CD8-positive, alpha-beta memory T cell (primary cell): Measurements from ENCODE around the gene PROK2. TPM values are rescaled to one million over a fixed set of nuclear protein-coding genes. Genes with fewer than 3 reads are reported as not detected.

Experiments used
- CTCF ChIA-PET: fragments of 350-600 bp; sonication (Branson Sonifier 250); formaldehyde crosslinking; loops from one replicate; lab custom pipeline; 2021; ENCODE audit warnings: antibody characterized with exemption; lab: Charles Lee
- POLR2A ChIA-PET: fragments of 350-600 bp; sonication (Branson Sonifier 250); formaldehyde crosslinking; loops from one replicate; lab custom pipeline; 2021; ENCODE audit warnings: antibody characterized with exemption; lab: Charles Lee
- DNase-seq, 5 donors: peaks; one replicate each; pipeline versions ENCODE4 v3.0.0 to v3.0.0-alpha.2; 2020 to 2022; ENCODE audit warnings: mixed read lengths in 1 of 5
- H3K27ac ChIP-seq: one replicate; pipeline ENCODE4 v1.7.0; 2013; ENCODE audit warnings: low read depth, mild to moderate bottlenecking, low read length, moderate library complexity
- H3K27me3 ChIP-seq: 2 replicates; pipeline ENCODE4 v1.7.0; 2013; ENCODE audit warnings: low read length, mild to moderate bottlenecking; ENCODE audit not compliant: insufficient read depth, poor library complexity, severe bottlenecking
- H3K36me3 ChIP-seq: 2 replicates; pipeline ENCODE4 v1.7.0; 2013; ENCODE audit warnings: mild to moderate bottlenecking, low read length, moderate library complexity; ENCODE audit not compliant: insufficient read depth
- H3K4me1 ChIP-seq: 2 replicates; pipeline ENCODE4 v1.7.0; 2013; ENCODE audit warnings: mild to moderate bottlenecking, low read length, moderate library complexity; ENCODE audit not compliant: insufficient read depth
- H3K4me3 ChIP-seq: 2 replicates; pipeline ENCODE4 v1.7.0; 2013; ENCODE audit warnings: mild to moderate bottlenecking, low read length
- H3K9me3 ChIP-seq: 2 replicates; pipeline ENCODE4 v1.7.0; 2013; ENCODE audit warnings: mild to moderate bottlenecking, low read length
- H3K27ac Mint-ChIP-seq, 8 donors: one replicate each; pipeline ENCODE4 v1.8.0; 2020 to 2021; ENCODE audit warnings: mixed read lengths in 8 of 8, mild to moderate bottlenecking in 6 of 8, inconsistent platforms in 3 of 8, moderate library complexity in 3 of 8
- H3K27me3 Mint-ChIP-seq, 2 donors: one replicate each; pipeline ENCODE4 v1.8.0; 2020 to 2021; ENCODE audit warnings: mixed read lengths in 2 of 2, mild to moderate bottlenecking in 1 of 2, moderate library complexity in 1 of 2
- H3K36me3 Mint-ChIP-seq, 3 donors: one replicate each; pipeline ENCODE4 v1.8.0; 2020 to 2021; ENCODE audit warnings: mixed read lengths in 3 of 3, inconsistent platforms in 1 of 3, mild to moderate bottlenecking in 1 of 3
- H3K4me1 Mint-ChIP-seq, 3 donors: one replicate each; pipeline ENCODE4 v1.8.0; 2020 to 2021; ENCODE audit warnings: mixed read lengths in 3 of 3, inconsistent platforms in 1 of 3, mild to moderate bottlenecking in 1 of 3
- H3K4me3 Mint-ChIP-seq, 7 donors: one replicate each; pipeline ENCODE4 v1.8.0; 2020 to 2021; ENCODE audit warnings: mixed read lengths in 7 of 7, mild to moderate bottlenecking in 6 of 7, moderate library complexity in 4 of 7, inconsistent platforms in 2 of 7
- H3K9me3 Mint-ChIP-seq, 5 donors: one replicate each; pipeline ENCODE4 v1.8.0; 2020 to 2022; ENCODE audit warnings: mixed read lengths in 5 of 5, mild to moderate bottlenecking in 3 of 5, moderate library complexity in 2 of 5, inconsistent platforms in 1 of 5
- polyA plus RNA-seq: library from polyadenylated mRNA; unstranded; fragments of 300-500 nt; fragmentation: Illumina TruSeq; gene quantifications from one replicate; pipeline ENCODE4 v1.2.3, GENCODE V29; 2021
- total RNA-seq, 2 experiments: library from RNA; stranded (reverse); gene quantifications; one replicate each; pipeline ENCODE4 v1.2.3, GENCODE V29; 2021

PROK2 gene
- total and polyA plus RNA-seq, 3 experiments from 2014 or later: 0.28 to 1.4 (median 0.33) TPM

- peaks cover 9 to 35% of the 10 kb centered on the region in 2 donors for H3K27me3 Mint-ChIP-seq
- CTCF ChIA-PET: no interaction called here
- H3K27me3 ChIP-seq: no peaks in the 10 kb centered on the region
- no peak overlapping the region for H3K27ac Mint-ChIP-seq
- no peak overlapping the region for H3K4me3 ChIP-seq
- DNase-seq: no peak
- no peak overlapping the region for H3K27ac ChIP-seq
- no peaks in the 10 kb centered on the region for H3K4me1 Mint-ChIP-seq
- H3K36me3 Mint-ChIP-seq: peaks cover 0 to 6% (median 0%) of the 10 kb centered on the region in 3 donors
- H3K4me3 Mint-ChIP-seq: no peak overlapping the region
- H3K36me3 ChIP-seq: no peaks in the 10 kb centered on the region
- H3K9me3 Mint-ChIP-seq: no peaks in the 10 kb centered on the region
- no peaks in the 10 kb centered on the region for H3K4me1 ChIP-seq
- no peaks in the 10 kb centered on the region for H3K9me3 ChIP-seq
- POLR2A ChIA-PET: no interaction called here
Measured at GRCh38 chr3:71771884-71772283, 13.1 kb downstream of the PROK2 start.

GRCh38 chr3:71771126-71771525 lies 13.8 kb downstream of the PROK2 start:
- H3K4me1 ChIP-seq: no peaks in the 10 kb centered on the region
- H3K36me3 Mint-ChIP-seq: peaks cover 0 to 6% (median 0%) of the 10 kb centered on the region in 3 donors
- H3K27ac ChIP-seq: no peak overlapping the region
- H3K4me1 Mint-ChIP-seq: no peaks in the 10 kb centered on the region
- H3K27me3 Mint-ChIP-seq: peaks cover 5 to 29% of the 10 kb centered on the region in 2 donors
- no peaks in the 10 kb centered on the region for H3K27me3 ChIP-seq
- CTCF ChIA-PET: no interaction called here
- H3K4me3 Mint-ChIP-seq: no peak overlapping the region
- H3K9me3 Mint-ChIP-seq: no peaks in the 10 kb centered on the region
- no peak overlapping the region for H3K27ac Mint-ChIP-seq
- H3K4me3 ChIP-seq: no peak overlapping the region
- no peak for DNase-seq
- no peaks in the 10 kb centered on the region for H3K36me3 ChIP-seq
- POLR2A ChIA-PET: interaction anchor here (0.5 kb wide), 1 partner anchor 16 kb away, joined by 4 read pairs; no protein-coding TSS in a partner anchor
- no peaks in the 10 kb centered on the region for H3K9me3 ChIP-seq

- H3K27ac Mint-ChIP-seq: no peak overlapping the region
- POLR2A ChIA-PET: no interaction called here
- H3K27me3 ChIP-seq: no peaks in the 10 kb centered on the region
Measured at GRCh38 chr3:71763426-71763825, 21.5 kb downstream of the PROK2 start.

DNA sequence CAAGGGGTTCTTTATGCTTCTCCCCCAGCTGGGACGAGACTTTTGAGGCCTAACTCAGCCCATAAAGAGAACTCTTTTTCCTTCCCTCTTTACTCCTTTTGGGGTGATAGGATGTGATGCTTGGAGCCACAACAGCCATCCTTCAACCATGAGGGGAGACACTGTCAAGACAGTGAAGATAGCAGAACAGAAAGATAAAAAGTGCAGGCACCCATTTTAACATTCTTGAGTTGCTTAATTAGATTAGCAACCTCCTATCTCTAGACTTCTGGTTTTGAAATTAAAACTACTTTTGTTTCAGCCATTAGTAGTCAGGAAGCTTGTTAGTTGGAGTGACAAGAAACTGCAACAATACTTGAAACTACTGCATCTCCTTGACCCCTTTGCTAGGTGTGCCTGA lies 24.8 kb downstream of the PROK2 start:
- Histone ChIP-seq H3K27ac (no peak overlapping the region), H3K4me1 (no peaks in the 10 kb centered on the region), H3K4me3 (no peak overlapping the region), H3K9me3 (no peaks in the 10 kb centered on the region), H3K36me3 (no peaks in the 10 kb centered on the region), H3K27me3 (peaks cover 2% of the 10 kb centered on the region)
- ChIA-PET CTCF (interaction anchor here (1.6 kb wide), 1 partner anchor 10 kb away, joined by 4 read pairs; no protein-coding TSS in a partner anchor), POLR2A (no interaction called here)
- peaks cover 2 to 4% (median 3%) of the 10 kb centered on the region in 3 donors for H3K4me1 Mint-ChIP-seq
- H3K27me3 Mint-ChIP-seq: peaks cover 11 to 33% of the 10 kb centered on the region in 2 donors
- no peak overlapping the region for H3K27ac Mint-ChIP-seq
- no peaks in the 10 kb centered on the region for H3K36me3 Mint-ChIP-seq
- DNase-seq: no peak
- H3K4me3 Mint-ChIP-seq: no peak overlapping the region
- H3K9me3 Mint-ChIP-seq: no peaks in the 10 kb centered on the region

More at GRCh38 chr3:71763426-71763825, 21.5 kb downstream of the PROK2 start:
- H3K27me3 Mint-ChIP-seq: peaks cover 13 to 22% of the 10 kb centered on the region in 2 donors
- CTCF ChIA-PET: interaction anchor here (0.9 kb wide), 1 partner anchor 96 kb away, joined by 3 read pairs; no protein-coding TSS in a partner anchor
- H3K4me3 Mint-ChIP-seq: no peak overlapping the region
- Histone ChIP-seq H3K4me1 (no peaks in the 10 kb centered on the region), H3K27ac (no peak overlapping the region), H3K9me3 (no peaks in the 10 kb centered on the region), H3K4me3 (no peak overlapping the region), H3K36me3 (no peaks in the 10 kb centered on the region)
- no peaks in the 10 kb centered on the region for H3K4me1 Mint-ChIP-seq
- no peak for DNase-seq
- no peaks in the 10 kb centered on the region for H3K9me3 Mint-ChIP-seq
- peaks cover 0 to 1% (median 0%) of the 10 kb centered on the region in 3 donors for H3K36me3 Mint-ChIP-seq

DNA sequence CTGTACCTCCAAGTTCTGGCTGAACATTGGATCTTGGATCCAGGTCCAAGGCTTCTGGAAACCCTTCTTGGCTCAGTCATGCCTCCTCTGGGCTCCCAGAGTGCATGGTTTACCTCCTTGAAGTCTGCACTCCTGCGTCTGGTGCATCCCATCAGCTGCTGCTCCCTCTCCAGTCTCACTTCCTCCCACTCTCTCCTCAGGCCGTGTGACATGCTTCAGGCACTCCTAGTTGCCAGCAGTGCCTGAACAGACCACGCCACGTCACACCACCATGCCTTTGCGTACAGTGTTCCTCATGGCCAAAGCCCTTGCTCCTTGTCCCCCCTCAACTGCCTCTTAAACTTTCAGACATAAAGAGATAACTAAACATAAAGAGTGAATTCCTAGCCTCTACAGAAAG lies 25.5 kb downstream of the PROK2 start:
- peaks cover 5% of the 10 kb centered on the region for H3K27me3 ChIP-seq
- H3K9me3 ChIP-seq: no peaks in the 10 kb centered on the region
- Mint-ChIP-seq H3K27me3 (peaks cover 13 to 37% of the 10 kb centered on the region in 2 donors), H3K4me1 (peaks cover 4 to 7% (median 6%) of the 10 kb centered on the region in 3 donors), H3K9me3 (no peaks in the 10 kb centered on the region), H3K4me3 (peak overlapping the region in 1 of 7 donors; percentile 19), H3K27ac (no peak overlapping the region), H3K36me3 (no peaks in the 10 kb centered on the region)
- H3K27ac ChIP-seq: no peak overlapping the region
- POLR2A ChIA-PET: no interaction called here
- CTCF ChIA-PET: no interaction called here
- no peaks in the 10 kb centered on the region for H3K4me1 ChIP-seq
- H3K4me3 ChIP-seq: no peak overlapping the region
- DNase-seq: no peak
- no peaks in the 10 kb centered on the region for H3K36me3 ChIP-seq

DNA sequence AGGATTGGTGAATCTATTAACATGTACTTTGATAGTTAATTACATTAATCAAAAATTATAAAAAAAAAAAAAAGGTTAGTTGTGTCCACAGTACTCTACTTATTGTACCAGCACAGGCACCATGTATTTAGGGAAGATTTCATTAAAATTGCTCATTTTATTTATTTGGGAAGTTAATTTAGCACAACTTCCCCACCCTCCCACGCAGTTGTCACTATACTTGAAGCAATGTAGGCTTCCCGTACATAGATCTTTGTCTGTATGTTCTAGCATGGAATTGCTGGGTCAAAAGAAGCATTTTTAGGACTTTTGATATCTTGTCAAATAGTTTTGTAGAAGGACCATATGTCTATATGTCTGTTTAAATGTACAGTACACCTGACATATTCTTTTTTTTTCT lies 26.9 kb downstream of the PROK2 start:
- Histone ChIP-seq H3K27me3 (peaks cover 7% of the 10 kb centered on the region), H3K9me3 (no peaks in the 10 kb centered on the region), H3K27ac (no peak overlapping the region), H3K4me1 (peaks cover under 1% of the 10 kb centered on the region), H3K36me3 (no peaks in the 10 kb centered on the region), H3K4me3 (no peak overlapping the region)
- peaks cover 4 to 8% (median 6%) of the 10 kb centered on the region in 3 donors for H3K4me1 Mint-ChIP-seq
- no peaks in the 10 kb centered on the region for H3K9me3 Mint-ChIP-seq
- CTCF ChIA-PET: no interaction called here
- POLR2A ChIA-PET: interaction anchor here (0.5 kb wide), 1 partner anchor 35 kb away, joined by 3 read pairs; no protein-coding TSS in a partner anchor
- no peak overlapping the region for H3K4me3 Mint-ChIP-seq
- peaks cover 14 to 35% of the 10 kb centered on the region in 2 donors for H3K27me3 Mint-ChIP-seq
- no peak overlapping the region for H3K27ac Mint-ChIP-seq
- no peaks in the 10 kb centered on the region for H3K36me3 Mint-ChIP-seq
- DNase-seq: no peak

GRCh38 chr3:71754610-71755253 lies 30.2 kb downstream of the PROK2 start:
- peaks cover 6 to 16% (median 14%) of the 10 kb centered on the region in 3 donors for H3K4me1 Mint-ChIP-seq
- ChIA-PET CTCF (interaction anchor here (1.3 kb wide), 1 partner anchor 24 kb away, joined by 3 read pairs; no protein-coding TSS in a partner anchor), POLR2A (interaction anchor here (0.6 kb wide), 1 partner anchor 125 kb away, joined by 3 read pairs; no protein-coding TSS in a partner anchor)
- H3K27ac ChIP-seq: no peak overlapping the region
- peak overlapping the region; percentile 70 to 88 (median 78) for H3K4me3 Mint-ChIP-seq
- H3K27me3 ChIP-seq: peaks cover 25% of the 10 kb centered on the region
- no peak overlapping the region for H3K4me3 ChIP-seq
- H3K9me3 Mint-ChIP-seq: no peaks in the 10 kb centered on the region
- no peaks in the 10 kb centered on the region for H3K36me3 ChIP-seq
- peaks cover 6% of the 10 kb centered on the region for H3K4me1 ChIP-seq
- H3K36me3 Mint-ChIP-seq: peaks cover 0 to 3% (median 0%) of the 10 kb centered on the region in 3 donors
- no peak for DNase-seq
- peaks cover 24 to 40% of the 10 kb centered on the region in 2 donors for H3K27me3 Mint-ChIP-seq
- no peaks in the 10 kb centered on the region for H3K9me3 ChIP-seq
- peak overlapping the region in 1 of 8 donors; percentile 36 for H3K27ac Mint-ChIP-seq
